Kidney (tissue), 14 donors: ENCODE data around the gene CPVL. TPM values are rescaled to one million over a fixed set of nuclear protein-coding genes. Genes with fewer than 3 reads are reported as not detected.

Experiments
- DNase-seq, 5 donors: peaks; one replicate each; pipeline ENCODE4 v3.0.0-alpha.2; 2013 to 2020
- FAIRE-seq: peaks from 2 replicates; lab custom pipeline; 2012; peaks lifted over from hg19 to GRCh38; lab: Jason Lieb, UNC
- H3K27ac ChIP-seq, 2 donors: one replicate each; pipeline ENCODE4 v1.7.0; 2013; ENCODE audit warnings: low read depth in 2 of 2, low read length in 2 of 2, inconsistent platforms in 1 of 2
- H3K27me3 ChIP-seq: one replicate; pipeline ENCODE4 v1.7.1; 2013; ENCODE audit warnings: low read length, inconsistent platforms; ENCODE audit not compliant: control insufficient read depth, insufficient read depth
- H3K36me3 ChIP-seq, 3 donors: one replicate each; pipeline versions ENCODE4 v1.7.0 to v1.7.1; 2013; ENCODE audit warnings: low read length in 3 of 3, control low read depth in 1 of 3, inconsistent platforms in 1 of 3; ENCODE audit not compliant: insufficient read depth in 3 of 3, control insufficient read depth in 2 of 3
- H3K4me1 ChIP-seq, 3 donors: one replicate each; pipeline versions ENCODE4 v1.7.0 to v1.7.1; 2013; ENCODE audit warnings: low read length in 3 of 3, inconsistent platforms in 1 of 3, low read depth in 1 of 3; ENCODE audit not compliant: control insufficient read depth in 2 of 3, insufficient read depth in 2 of 3
- H3K4me3 ChIP-seq, 3 donors: one replicate each; pipeline versions ENCODE4 v1.7.0 to v1.8.1; 2013; ENCODE audit warnings: low read length in 3 of 3, control low read depth in 1 of 3, inconsistent platforms in 1 of 3
- H3K9ac ChIP-seq, 3 donors: one replicate each; pipeline versions ENCODE4 v1.7.0 to v1.7.1; 2013; ENCODE audit warnings: low read length in 3 of 3, control low read depth in 1 of 3, inconsistent platforms in 1 of 3
- H3K9me3 ChIP-seq, 3 donors: one replicate each; pipeline versions ENCODE4 v1.7.0 to v1.7.1; 2013; ENCODE audit warnings: low read length in 3 of 3, control low read depth in 1 of 3, inconsistent platforms in 1 of 3; ENCODE audit not compliant: control insufficient read depth in 2 of 3, insufficient read depth in 1 of 3
- CTCF ChIP-seq: IDR thresholded peaks from 3 replicates; pipeline ENCODE4 v1.5.1; 2012; ENCODE audit warnings: mild to moderate bottlenecking, moderate library complexity, borderline replicate concordance; ENCODE audit not compliant: insufficient read depth; ENCODE audit errors: extremely low read depth
- intact Hi-C: fragments of 100-400 bp; cut with DNase I; formaldehyde crosslinking; loops from one replicate; pipeline ENCODE4 v1.11.1; 2022
- polyA plus RNA-seq: library from polyadenylated mRNA; stranded (reverse); fragments of 350-450 nt; fragmentation: Illumina TruSeq; extraction: RNeasy Lipid Tissue Mini Kit (QIAGEN cat#74804); gene quantifications from one replicate; pipeline ENCODE4 v1.2.3, GENCODE V29; 2014; ENCODE audit warnings: low read depth, low replicate concordance; ENCODE audit not compliant: insufficient read depth
- total RNA-seq: library from RNA; stranded (reverse); fragmentation: NEBNext Ultra II Directional; extraction: Animal tissue kit (Norgen Biotek cat#: 25700); gene quantifications from one replicate; pipeline ENCODE4 v1.2.1, GENCODE V29; 2021
- donor health status: control.
- donor health status: control.
- donor health status: control.
- donor health status: control.
- donor health status: control.
- donor health status: DM: yes; HTN: yes; CAD: no.
- donor health status: Normal renal cell carcinoma (clear cell type).

The CPVL gene
- total and polyA plus RNA-seq, 2 donors from 2014 or later = 104 to 133 TPM

DNA sequence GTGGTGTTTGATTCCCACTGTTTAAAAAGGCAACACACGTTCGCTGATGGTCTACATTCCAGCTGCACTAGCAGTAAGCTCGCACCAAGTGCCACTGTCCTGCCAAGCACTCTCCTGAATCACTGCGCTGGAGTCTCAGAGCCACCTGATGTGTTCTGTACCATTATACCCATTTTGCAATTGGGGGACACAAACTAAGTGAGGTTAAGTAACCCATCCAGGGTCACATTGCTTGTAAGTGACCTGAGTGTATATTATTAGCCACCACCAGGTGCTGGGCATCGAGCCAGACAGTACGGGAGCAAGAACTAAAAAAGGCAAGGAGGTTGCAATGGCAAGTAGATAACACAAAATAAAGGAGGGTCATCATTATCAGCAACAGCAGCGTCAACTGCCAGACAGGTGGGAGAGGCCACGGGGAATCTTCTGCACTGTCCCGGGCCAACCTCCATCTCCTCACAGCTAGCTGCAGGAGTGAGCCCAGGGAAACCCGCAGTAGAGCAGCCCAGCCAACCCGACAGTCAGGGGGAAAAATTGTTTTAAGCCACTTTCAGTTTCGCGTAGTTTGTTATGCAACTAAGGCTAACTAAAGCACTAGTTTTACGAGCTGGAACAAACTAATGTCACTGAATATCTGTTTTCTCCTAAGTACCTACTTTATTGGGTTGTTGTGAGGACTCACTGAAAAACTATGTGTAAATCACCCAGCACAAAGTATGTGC lies 712 bp upstream of the CPVL start:
- DNase-seq (peak in 4 of 5 donors; percentile 39 to 80 (median 62)), FAIRE-seq (no peak)
- intact Hi-C loops = no loop called here
- Histone ChIP-seq H3K4me3 (peak overlapping the region in 2 of 3 donors; percentile 75 to 76), H3K27me3 (no peaks in the 10 kb centered on the region), H3K4me1 (peaks cover 0 to 3% (median 0%) of the 10 kb centered on the region in 3 donors), H3K27ac (peak overlapping the region; percentile 51 to 71), H3K9ac (peak overlapping the region in 1 of 3 donors; percentile 77), H3K9me3 (no peaks in the 10 kb centered on the region), H3K36me3 (no peaks in the 10 kb centered on the region)
- no peak for TF ChIP-seq CTCF

GRCh38 chr7:29145553-29146056 lies 732 bp downstream of the CPVL start:
- peak overlapping the region; percentile 64 to 76 (median 75) for H3K4me3 ChIP-seq
- H3K27ac ChIP-seq = peak overlapping the region; percentile 10 to 32
- FAIRE-seq (no peak), DNase-seq (peak in 1 of 5 donors; percentile 12)
- H3K36me3 ChIP-seq = no peaks in the 10 kb centered on the region
- TF ChIP-seq CTCF = no peak
- intact Hi-C loops = no loop called here
- H3K4me1 ChIP-seq = peaks cover 0 to 8% (median 1%) of the 10 kb centered on the region in 3 donors
- peak overlapping the region in 2 of 3 donors; percentile 24 to 77 for H3K9ac ChIP-seq
- no peaks in the 10 kb centered on the region for H3K27me3 ChIP-seq
- no peaks in the 10 kb centered on the region for H3K9me3 ChIP-seq

DNA sequence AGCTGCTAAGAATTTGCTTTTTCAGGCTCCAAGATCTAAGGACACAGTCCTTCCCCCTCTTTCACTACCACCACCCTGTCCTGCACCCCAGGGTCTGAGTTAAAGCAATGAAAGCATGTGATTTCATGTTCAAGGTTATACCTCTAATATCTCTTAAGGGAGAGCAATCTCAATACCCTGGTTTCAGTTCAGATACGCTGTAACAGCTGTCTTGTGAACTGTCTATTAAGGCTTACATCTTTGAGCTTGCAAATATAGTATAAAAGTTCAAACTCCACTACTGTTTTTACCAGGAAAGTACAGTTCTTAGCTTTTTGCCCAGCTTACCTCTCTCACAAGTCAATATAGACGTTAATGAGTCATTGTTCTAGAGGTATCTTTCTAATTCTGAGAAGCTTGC lies 2.6 kb downstream of the CPVL start:
- DNase-seq (no peak), FAIRE-seq (no peak)
- H3K36me3 ChIP-seq = no peaks in the 10 kb centered on the region
- peak overlapping the region in 1 of 2 donors; percentile 32 for H3K27ac ChIP-seq
- H3K9me3 ChIP-seq = no peaks in the 10 kb centered on the region
- H3K9ac ChIP-seq = no peak overlapping the region
- no peaks in the 10 kb centered on the region for H3K27me3 ChIP-seq
- intact Hi-C loops = no loop called here
- TF ChIP-seq CTCF = no peak
- peaks cover 0 to 11% (median 7%) of the 10 kb centered on the region in 3 donors for H3K4me1 ChIP-seq
- no peak overlapping the region for H3K4me3 ChIP-seq
